Glutamatergic neuron (in vitro differentiated cells): Measurements from ENCODE around the gene AADACL4. TPM values are rescaled to one million over a fixed set of nuclear protein-coding genes. Genes with fewer than 3 reads are reported as not detected.

Experiments
- DNase-seq: peaks from one replicate; pipeline ENCODE4 v3.0.0; 2022
- H3K27ac Mint-ChIP-seq: one replicate; pipeline ENCODE4 v1.8.0; 2020; ENCODE audit warnings: mild to moderate bottlenecking, mixed read lengths, inconsistent platforms; ENCODE audit not compliant: unreplicated experiment
- H3K27me3 Mint-ChIP-seq: one replicate; pipeline ENCODE4 v1.8.0; 2020; ENCODE audit warnings: mild to moderate bottlenecking, moderate library complexity, mixed read lengths, inconsistent platforms; ENCODE audit not compliant: unreplicated experiment
- H3K36me3 Mint-ChIP-seq: one replicate; pipeline ENCODE4 v1.8.0; 2020; ENCODE audit warnings: mild to moderate bottlenecking, mixed read lengths, inconsistent platforms; ENCODE audit not compliant: unreplicated experiment
- H3K4me1 Mint-ChIP-seq: one replicate; pipeline ENCODE4 v1.8.0; 2020; ENCODE audit warnings: mild to moderate bottlenecking, low read depth, mixed read lengths, inconsistent platforms; ENCODE audit not compliant: unreplicated experiment
- H3K4me3 Mint-ChIP-seq: one replicate; pipeline ENCODE4 v1.8.0; 2020; ENCODE audit warnings: mild to moderate bottlenecking, mixed read lengths, inconsistent platforms; ENCODE audit not compliant: unreplicated experiment
- H3K9me3 Mint-ChIP-seq: one replicate; pipeline ENCODE4 v1.8.0; 2020; ENCODE audit warnings: mild to moderate bottlenecking, moderate library complexity, mixed read lengths, inconsistent platforms; ENCODE audit not compliant: unreplicated experiment
- total RNA-seq: library from RNA; stranded (reverse); fragmentation: NEBNext Ultra II Directional; extraction: Animal tissue kit (Norgen Biotek cat#: 25700); gene quantifications from one replicate; pipeline ENCODE4 v1.2.1, GENCODE V29; 2021; ENCODE audit not compliant: unreplicated experiment
- TF ChIP-seq, protein P1 (sequence below): fragments of 200-600 bp; sonication (generic); IDR thresholded peaks from one replicate; pipeline ENCODE4 v1.5.0; 2021; ENCODE audit not compliant: partially characterized antibody, unreplicated experiment

Gene AADACL4
- total RNA-seq, 1 donor from 2014 or later, result not detected

DNA sequence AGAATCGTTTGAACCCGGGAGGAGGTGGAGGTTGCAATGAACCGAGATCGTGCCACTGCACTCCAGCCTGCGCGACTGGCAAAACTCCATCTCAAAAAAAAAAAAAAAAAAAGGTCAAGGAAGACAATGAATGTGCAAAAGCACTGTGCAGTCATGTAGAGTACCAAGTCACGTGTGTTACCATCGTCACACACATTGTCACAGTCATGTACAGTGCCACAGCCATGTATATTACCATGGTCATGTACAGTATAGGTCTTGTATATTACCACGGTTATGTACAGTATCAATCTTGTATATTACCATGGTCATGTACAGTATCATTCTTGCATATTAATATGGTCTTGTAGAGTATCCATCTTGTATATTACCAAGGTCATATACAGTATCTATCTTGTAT lies 38.9 kb upstream of the AADACL4 start:
- Mint-ChIP-seq H3K36me3 (no peaks in the 10 kb centered on the region), H3K4me1 (no peaks in the 10 kb centered on the region), H3K9me3 (no peaks in the 10 kb centered on the region), H3K27me3 (peaks cover 3% of the 10 kb centered on the region), H3K4me3 (no peak overlapping the region), H3K27ac (no peak overlapping the region)
- TF ChIP-seq, protein P1, sequence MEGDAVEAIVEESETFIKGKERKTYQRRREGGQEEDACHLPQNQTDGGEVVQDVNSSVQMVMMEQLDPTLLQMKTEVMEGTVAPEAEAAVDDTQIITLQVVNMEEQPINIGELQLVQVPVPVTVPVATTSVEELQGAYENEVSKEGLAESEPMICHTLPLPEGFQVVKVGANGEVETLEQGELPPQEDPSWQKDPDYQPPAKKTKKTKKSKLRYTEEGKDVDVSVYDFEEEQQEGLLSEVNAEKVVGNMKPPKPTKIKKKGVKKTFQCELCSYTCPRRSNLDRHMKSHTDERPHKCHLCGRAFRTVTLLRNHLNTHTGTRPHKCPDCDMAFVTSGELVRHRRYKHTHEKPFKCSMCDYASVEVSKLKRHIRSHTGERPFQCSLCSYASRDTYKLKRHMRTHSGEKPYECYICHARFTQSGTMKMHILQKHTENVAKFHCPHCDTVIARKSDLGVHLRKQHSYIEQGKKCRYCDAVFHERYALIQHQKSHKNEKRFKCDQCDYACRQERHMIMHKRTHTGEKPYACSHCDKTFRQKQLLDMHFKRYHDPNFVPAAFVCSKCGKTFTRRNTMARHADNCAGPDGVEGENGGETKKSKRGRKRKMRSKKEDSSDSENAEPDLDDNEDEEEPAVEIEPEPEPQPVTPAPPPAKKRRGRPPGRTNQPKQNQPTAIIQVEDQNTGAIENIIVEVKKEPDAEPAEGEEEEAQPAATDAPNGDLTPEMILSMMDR, result no peak
- no peak for DNase-seq

GRCh38 chr1:12607263-12607662 lies 36.6 kb upstream of the AADACL4 start:
- Mint-ChIP-seq H3K36me3 (no peaks in the 10 kb centered on the region), H3K4me3 (no peak overlapping the region)

GRCh38 chr1:12608311-12608957 lies 35.5 kb upstream of the AADACL4 start:
- H3K27me3 Mint-ChIP-seq, result peaks cover 3% of the 10 kb centered on the region
- no peaks in the 10 kb centered on the region for H3K36me3 Mint-ChIP-seq
- H3K27ac Mint-ChIP-seq, result no peak overlapping the region
- TF ChIP-seq, protein P1, result no peak
- H3K4me3 Mint-ChIP-seq, result no peak overlapping the region
- DNase-seq, result no peak
- H3K4me1 Mint-ChIP-seq, result no peaks in the 10 kb centered on the region
- H3K9me3 Mint-ChIP-seq, result peaks cover 6% of the 10 kb centered on the region

More at GRCh38 chr1:12607263-12607662, 36.6 kb upstream of the AADACL4 start:
- Mint-ChIP-seq H3K9me3 (peaks cover 2% of the 10 kb centered on the region), H3K4me1 (no peaks in the 10 kb centered on the region), H3K27ac (no peak overlapping the region), H3K27me3 (peaks cover 3% of the 10 kb centered on the region)
- no peak for DNase-seq
- TF ChIP-seq, protein P1, result no peak

GRCh38 chr1:12609469-12610003 lies 34.3 kb upstream of the AADACL4 start:
- no peak overlapping the region for H3K4me3 Mint-ChIP-seq
- peaks cover 6% of the 10 kb centered on the region for H3K9me3 Mint-ChIP-seq
- H3K27ac Mint-ChIP-seq, result no peak overlapping the region
- H3K4me1 Mint-ChIP-seq, result no peaks in the 10 kb centered on the region
- H3K27me3 Mint-ChIP-seq, result peaks cover 3% of the 10 kb centered on the region
- TF ChIP-seq, protein P1, result no peak
- no peaks in the 10 kb centered on the region for H3K36me3 Mint-ChIP-seq
- DNase-seq, result no peak

DNA sequence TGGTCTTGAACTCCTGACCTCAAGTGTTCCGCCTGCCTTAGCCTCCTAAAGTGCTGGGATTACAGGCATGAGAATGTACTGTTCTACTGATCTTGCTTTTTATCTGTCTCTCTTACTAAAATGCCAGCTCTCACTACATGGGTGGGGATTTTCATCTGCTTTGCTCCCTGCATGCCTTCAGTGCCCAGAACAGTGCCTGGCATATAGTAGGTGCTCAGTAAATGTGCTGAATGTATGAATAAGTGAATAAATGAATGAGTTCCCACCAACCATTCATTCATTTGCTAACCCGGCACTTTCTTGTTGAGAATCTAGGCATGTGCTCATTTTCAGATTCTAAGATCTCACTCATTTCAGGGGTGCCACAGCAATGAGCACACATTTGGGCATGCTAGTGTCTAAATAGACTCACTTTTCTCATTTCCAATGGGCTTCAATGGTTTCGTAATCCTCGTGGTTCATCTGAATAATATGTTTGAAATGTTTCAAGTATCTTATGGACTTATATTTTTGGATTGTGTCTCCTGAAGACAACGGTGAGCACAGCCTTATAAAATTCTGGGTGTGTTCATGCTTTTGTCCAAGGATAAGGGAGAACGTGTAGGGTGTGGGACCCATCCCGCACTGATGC lies 33.5 kb upstream of the AADACL4 start:
- no peaks in the 10 kb centered on the region for H3K36me3 Mint-ChIP-seq
- H3K27me3 Mint-ChIP-seq, result peaks cover 3% of the 10 kb centered on the region
- TF ChIP-seq, protein P1, result no peak
- H3K4me1 Mint-ChIP-seq, result no peaks in the 10 kb centered on the region
- peaks cover 6% of the 10 kb centered on the region for H3K9me3 Mint-ChIP-seq
- H3K4me3 Mint-ChIP-seq, result no peak overlapping the region
- no peak for DNase-seq
- H3K27ac Mint-ChIP-seq, result no peak overlapping the region
